A549 (cell line): ENCODE measurements around the gene U2AF1L4. TPM values are rescaled to one million over a fixed set of nuclear protein-coding genes. Genes with fewer than 3 reads are reported as not detected.

Experiments
- ATAC-seq, 2 experiments: fragments of 200-7000 bp in 1 of 2; fragments of >200 bp in 1 of 2; cut with Nextera tagmentation in 1 of 2; cut with Tn5 transposase in 1 of 2; 3 replicates each; pipeline versions ENCODE4 v1.8.0 to v1.9.1; 2018 to 2020; ENCODE audit warnings: mild to moderate bottlenecking in 1 of 2, moderate library complexity in 1 of 2
- CTCF ChIA-PET: fragments of 300-600 bp; sonication (Branson Sonifier 250); formaldehyde crosslinking; extraction: SDS; loops from one replicate; lab custom pipeline; 2021; ENCODE audit warnings: antibody characterized with exemption, inconsistent platforms; lab: Yijun Ruan, JAX
- POLR2A ChIA-PET: fragments of 350-600 bp; formaldehyde crosslinking; extraction: SDS; loops from one replicate; lab custom pipeline; 2021; ENCODE audit warnings: antibody characterized with exemption, inconsistent platforms; lab: Yijun Ruan, JAX
- DNase-seq, 2 experiments: peaks; one replicate each; pipeline versions ENCODE4 v3.0.0 to v3.0.0-alpha.2; 2011 to 2016; ENCODE audit warnings: low read depth in 1 of 2, low spot score in 1 of 2
- FAIRE-seq: peaks from 2 replicates; lab custom pipeline; 2011; peaks lifted over from hg19 to GRCh38; lab: Jason Lieb, UNC
- H3K27ac ChIP-seq, 2 experiments: fragments of >200 bp; sonication (Bioruptor Twin); formaldehyde crosslinking; 3 replicates each; pipeline ENCODE4 v1.5.1; 2016 to 2017
- H3K4me1 ChIP-seq: fragments of >200 bp; sonication (Bioruptor Twin); formaldehyde crosslinking; 3 replicates; pipeline ENCODE4 v1.6.1; 2016
- H3K4me2 ChIP-seq: fragments of >200 bp; sonication (Bioruptor Twin); formaldehyde crosslinking; 3 replicates; pipeline ENCODE4 v1.6.1; 2016
- H3K4me3 ChIP-seq: fragments of >200 bp; sonication (Bioruptor Twin); formaldehyde crosslinking; 3 replicates; pipeline ENCODE4 v1.5.1; 2016
- H3K9me3 ChIP-seq: fragments of >200 bp; sonication (Bioruptor Twin); formaldehyde crosslinking; 3 replicates; pipeline ENCODE4 v1.6.1; 2016
- CBX2 ChIP-seq: fragments of 200-600 bp; sonication (generic); IDR thresholded peaks from 2 replicates; pipeline ENCODE4 v1.6.1; 2016; ENCODE audit warnings: low read depth, mild to moderate bottlenecking, borderline replicate concordance
- CBX8 ChIP-seq: fragments of 200-600 bp; sonication (generic); IDR thresholded peaks from 2 replicates; pipeline ENCODE4 v1.6.1; 2016
- CEBPB ChIP-seq, 2 experiments: fragments of >200 bp in 1 of 2; sonication (Bioruptor Twin) in 1 of 2; formaldehyde crosslinking in 1 of 2; IDR thresholded peaks; 2 replicates each; pipeline ENCODE4 v1.6.1; 2012 to 2016
- CHD4 ChIP-seq: fragments of 200-600 bp; sonication (generic); IDR thresholded peaks from 2 replicates; pipeline ENCODE4 v1.6.1; 2016; ENCODE audit warnings: antibody characterized with exemption, mild to moderate bottlenecking, borderline replicate concordance
- EHF ChIP-seq: fragments of 250-450 bp; sonication (Bioruptor Pico); IDR thresholded peaks from 2 replicates; pipeline ENCODE4 v1.5.0; 2020; ENCODE audit warnings: mild to moderate bottlenecking
- FOSB ChIP-seq: fragments of 250-450 bp; sonication (Bioruptor Pico); IDR thresholded peaks from 2 replicates; pipeline ENCODE4 v1.5.0; 2020; ENCODE audit warnings: mild to moderate bottlenecking, moderate library complexity
- HEYL ChIP-seq: fragments of 250-450 bp; sonication (Bioruptor Pico); IDR thresholded peaks from 2 replicates; pipeline ENCODE4 v1.8.0; 2021; ENCODE audit warnings: mild to moderate bottlenecking, moderate library complexity
- HOXA7 ChIP-seq: fragments of 250-450 bp; sonication (Bioruptor Pico); IDR thresholded peaks from 2 replicates; pipeline ENCODE4 v1.5.0; 2020; ENCODE audit warnings: mild to moderate bottlenecking, moderate library complexity
- JUN ChIP-seq, 2 experiments: fragments of >200 bp; sonication (Bioruptor Twin); formaldehyde crosslinking; IDR thresholded peaks; 2 replicates in 1 of 2; 3 replicates in 1 of 2; pipeline ENCODE4 v1.6.1; 2016 to 2017
- JUNB ChIP-seq: fragments of >200 bp; sonication (Bioruptor Twin); formaldehyde crosslinking; IDR thresholded peaks from 2 replicates; pipeline ENCODE4 v1.6.1; 2016
- MAZ ChIP-seq: fragments of 150-350 bp; IDR thresholded peaks from 2 replicates; pipeline ENCODE4 v1.6.1; 2014; ENCODE audit warnings: antibody characterized with exemption, low read depth, low read length, borderline replicate concordance
- NPAS2 ChIP-seq: fragments of 250-450 bp; sonication (Bioruptor Pico); IDR thresholded peaks from 2 replicates; pipeline ENCODE4 v1.8.0; 2022; ENCODE audit warnings: mild to moderate bottlenecking, moderate library complexity, borderline replicate concordance
- PHF8 ChIP-seq: fragments of 200-600 bp; sonication (generic); IDR thresholded peaks from 2 replicates; pipeline ENCODE4 v1.6.1; 2016; ENCODE audit warnings: low read depth, mild to moderate bottlenecking, antibody characterized with exemption, moderate library complexity, borderline replicate concordance
- POLR2A ChIP-seq: IDR thresholded peaks from 2 replicates; pipeline ENCODE4 v1.6.1; 2012; ENCODE audit warnings: mild to moderate bottlenecking, low read length
- RARB ChIP-seq: fragments of 250-450 bp; sonication (Bioruptor Pico); IDR thresholded peaks from 2 replicates; pipeline ENCODE4 v1.8.0; 2021; ENCODE audit warnings: mild to moderate bottlenecking, moderate library complexity
- RFX5 ChIP-seq: fragments of 450-650 bp; IDR thresholded peaks from 2 replicates; pipeline ENCODE4 v1.7.1; 2014; ENCODE audit warnings: antibody characterized with exemption, mild to moderate bottlenecking, moderate library complexity
- RNF2 ChIP-seq: fragments of 200-600 bp; sonication (generic); IDR thresholded peaks from 2 replicates; pipeline ENCODE4 v1.6.1; 2016; ENCODE audit warnings: low read depth, mild to moderate bottlenecking, antibody characterized with exemption, moderate library complexity, borderline replicate concordance
- SREBF2 ChIP-seq: fragments of 450-650 bp; IDR thresholded peaks from 2 replicates; pipeline ENCODE4 v1.6.1; 2014; ENCODE audit warnings: mild to moderate bottlenecking, moderate library complexity
- TFCP2L1 ChIP-seq: fragments of 250-450 bp; sonication (Bioruptor Pico); IDR thresholded peaks from 2 replicates; pipeline ENCODE4 v1.5.0; 2021; ENCODE audit warnings: mild to moderate bottlenecking
- ZC3H11A ChIP-seq: fragments of 450-650 bp; IDR thresholded peaks from 2 replicates; pipeline ENCODE4 v1.6.1; 2014; ENCODE audit warnings: antibody characterized with exemption, mild to moderate bottlenecking
- ZFP36 ChIP-seq: fragments of 450-650 bp; IDR thresholded peaks from 2 replicates; pipeline ENCODE4 v1.6.1; 2014; ENCODE audit warnings: borderline replicate concordance; ENCODE audit not compliant: partially characterized antibody
- ZSCAN20 ChIP-seq: fragments of 250-450 bp; sonication (Bioruptor Pico); IDR thresholded peaks from 2 replicates; pipeline ENCODE4 v1.8.0; 2022; ENCODE audit warnings: mild to moderate bottlenecking, moderate library complexity
- WGBS: methylation state at CpG from one replicate; pipeline ENCODE4 v1.1.6; 2017; ENCODE audit errors: missing lambda C conversion rate; 5-methylcytosine and 5-hydroxymethylcytosine counted together
- polyA plus RNA-seq, 4 experiments: library from polyadenylated mRNA; depleted of rRNA in 3 of 4; stranded (reverse); fragments of >200 nt; fragmentation: RNase III in 1 of 4; extraction: RNeasy Plus Mini Kit Qiagen cat#74134 plus additional on column Dnase treatment in 1 of 4; gene quantifications; 2 replicates in 3 of 4; 3 replicates in 1 of 4; pipeline ENCODE4 v1.2.3, GENCODE V29; 2011 to 2017
- TF ChIP-seq, protein P1 (sequence below): fragments of 150-350 bp; IDR thresholded peaks from 2 replicates; pipeline ENCODE4 v1.6.1; 2014; ENCODE audit warnings: low read depth, mild to moderate bottlenecking, low read length
- TF ChIP-seq, protein P2 (sequence below): fragments of 200-600 bp; sonication (generic); IDR thresholded peaks from 2 replicates; pipeline ENCODE4 v1.6.1; 2016; ENCODE audit warnings: antibody characterized with exemption, mild to moderate bottlenecking, moderate library complexity
- TF ChIP-seq, protein P3 (sequence below): fragments of >200 bp; sonication (Bioruptor Twin); formaldehyde crosslinking; IDR thresholded peaks from 3 replicates; pipeline ENCODE4 v1.5.1; 2016

Gene U2AF1L4
- polyA plus RNA-seq, 2 of the 4 experiments (the other 2 are of a cell fraction): 41.1 to 42.8 TPM

DNA sequence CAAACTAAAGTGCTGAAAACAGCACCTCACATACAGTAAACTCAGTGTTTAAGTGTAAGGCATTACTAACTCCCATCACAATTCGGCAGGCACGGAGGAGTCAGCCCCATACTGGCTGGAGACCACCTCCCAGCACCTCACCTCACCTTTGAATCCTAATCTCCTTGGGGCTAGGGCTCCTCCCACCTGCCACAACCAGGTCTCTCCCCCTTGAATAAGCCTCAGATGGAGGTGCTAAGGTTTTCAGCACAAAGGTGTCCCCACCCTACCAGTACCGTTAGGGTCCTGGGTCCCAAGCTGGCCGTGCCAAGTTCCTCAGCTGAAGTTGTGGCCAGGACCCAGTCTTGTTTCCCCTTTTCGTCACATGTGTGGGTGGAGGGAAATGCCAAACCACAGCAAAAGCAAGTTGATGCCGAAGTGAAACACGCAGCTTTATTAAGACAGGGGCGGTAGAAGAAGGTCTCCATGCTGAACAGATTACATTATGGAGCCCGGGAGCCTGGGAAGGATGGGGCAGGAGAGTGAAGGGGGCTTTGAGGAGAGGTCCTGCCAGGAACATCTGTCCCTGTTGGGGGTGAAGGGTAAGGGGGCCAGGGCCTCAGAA, 3.0 kb downstream of the U2AF1L4 start, which contains the start of gene IGFLR1:
Gene IGFLR1 (minus strand): TSS at position 332 of the 604 bp plus-strand sequence. CDS start 1,272 bp downstream, outside the sequence.
- H3K27ac ChIP-seq: peak within 1 kb of the TSS; percentile 62 to 84
- TF ChIP-seq ZFP36 (no peak), MAZ (no peak), CBX8 (no peak), RFX5 (no peak), CBX2 (no peak), RNF2 (no peak), RARB (no peak), NPAS2 (CRISPR knock-in tag) (no peak), CEBPB (IDR thresholded peaks at IDR 0.05) (no peak), JUN (IDR thresholded peaks at IDR 0.05) (no peak), EHF (CRISPR knock-in tag) (no peak), SREBF2 (no peak), CHD4 (no peak)
- TF ChIP-seq, protein P1, sequence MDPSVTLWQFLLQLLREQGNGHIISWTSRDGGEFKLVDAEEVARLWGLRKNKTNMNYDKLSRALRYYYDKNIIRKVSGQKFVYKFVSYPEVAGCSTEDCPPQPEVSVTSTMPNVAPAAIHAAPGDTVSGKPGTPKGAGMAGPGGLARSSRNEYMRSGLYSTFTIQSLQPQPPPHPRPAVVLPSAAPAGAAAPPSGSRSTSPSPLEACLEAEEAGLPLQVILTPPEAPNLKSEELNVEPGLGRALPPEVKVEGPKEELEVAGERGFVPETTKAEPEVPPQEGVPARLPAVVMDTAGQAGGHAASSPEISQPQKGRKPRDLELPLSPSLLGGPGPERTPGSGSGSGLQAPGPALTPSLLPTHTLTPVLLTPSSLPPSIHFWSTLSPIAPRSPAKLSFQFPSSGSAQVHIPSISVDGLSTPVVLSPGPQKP: no peak
- TF ChIP-seq, protein P2, sequence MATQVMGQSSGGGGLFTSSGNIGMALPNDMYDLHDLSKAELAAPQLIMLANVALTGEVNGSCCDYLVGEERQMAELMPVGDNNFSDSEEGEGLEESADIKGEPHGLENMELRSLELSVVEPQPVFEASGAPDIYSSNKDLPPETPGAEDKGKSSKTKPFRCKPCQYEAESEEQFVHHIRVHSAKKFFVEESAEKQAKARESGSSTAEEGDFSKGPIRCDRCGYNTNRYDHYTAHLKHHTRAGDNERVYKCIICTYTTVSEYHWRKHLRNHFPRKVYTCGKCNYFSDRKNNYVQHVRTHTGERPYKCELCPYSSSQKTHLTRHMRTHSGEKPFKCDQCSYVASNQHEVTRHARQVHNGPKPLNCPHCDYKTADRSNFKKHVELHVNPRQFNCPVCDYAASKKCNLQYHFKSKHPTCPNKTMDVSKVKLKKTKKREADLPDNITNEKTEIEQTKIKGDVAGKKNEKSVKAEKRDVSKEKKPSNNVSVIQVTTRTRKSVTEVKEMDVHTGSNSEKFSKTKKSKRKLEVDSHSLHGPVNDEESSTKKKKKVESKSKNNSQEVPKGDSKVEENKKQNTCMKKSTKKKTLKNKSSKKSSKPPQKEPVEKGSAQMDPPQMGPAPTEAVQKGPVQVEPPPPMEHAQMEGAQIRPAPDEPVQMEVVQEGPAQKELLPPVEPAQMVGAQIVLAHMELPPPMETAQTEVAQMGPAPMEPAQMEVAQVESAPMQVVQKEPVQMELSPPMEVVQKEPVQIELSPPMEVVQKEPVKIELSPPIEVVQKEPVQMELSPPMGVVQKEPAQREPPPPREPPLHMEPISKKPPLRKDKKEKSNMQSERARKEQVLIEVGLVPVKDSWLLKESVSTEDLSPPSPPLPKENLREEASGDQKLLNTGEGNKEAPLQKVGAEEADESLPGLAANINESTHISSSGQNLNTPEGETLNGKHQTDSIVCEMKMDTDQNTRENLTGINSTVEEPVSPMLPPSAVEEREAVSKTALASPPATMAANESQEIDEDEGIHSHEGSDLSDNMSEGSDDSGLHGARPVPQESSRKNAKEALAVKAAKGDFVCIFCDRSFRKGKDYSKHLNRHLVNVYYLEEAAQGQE: no peak
- ChIA-PET CTCF (interaction anchor here (0.6 to 1.3 kb wide), 5 partner anchors 11 to 131 kb away, joined by 3 to 4 read pairs (median 3); no protein-coding TSS in a partner anchor), POLR2A (no interaction called here)
- ATAC-seq (no peak), FAIRE-seq (no peak), DNase-seq (no peak)
- no peaks in the 10 kb centered on the region for H3K9me3 ChIP-seq
- H3K4me2 ChIP-seq: peak within 1 kb of the TSS; percentile 89
- H3K4me1 ChIP-seq: peaks cover 30% of the 10 kb centered on the region
- 94% methylated on average over 9 of the region's 9 CpGs for WGBS
- peak within 1 kb of the TSS; percentile 47; the same call in 2 of the 3 replicates for H3K4me3 ChIP-seq

DNA sequence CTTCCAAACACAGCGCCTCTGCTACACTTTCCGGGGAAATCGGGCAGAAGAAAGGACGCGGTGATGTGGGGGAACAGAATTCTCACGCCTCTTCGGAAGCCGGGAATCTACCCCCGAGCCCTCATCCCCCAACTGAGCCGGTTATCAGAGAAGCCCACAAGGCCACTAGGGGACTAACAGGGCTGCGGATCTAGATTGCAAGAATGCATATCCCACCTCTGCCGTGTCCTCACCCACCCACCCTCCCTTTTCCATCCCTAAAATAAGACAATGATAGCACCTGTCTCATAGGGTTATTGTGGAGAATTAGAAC, 4.1 kb downstream of the U2AF1L4 start:
- ChIA-PET CTCF (interaction anchor here (0.9 to 2.1 kb wide), 11 partner anchors 11 to 193 kb away, joined by 3 to 12 read pairs (median 5); no protein-coding TSS in a partner anchor), POLR2A (interaction anchor here (0.7 to 2.0 kb wide), 12 partner anchors 10 to 230 kb away, joined by 3 to 10 read pairs (median 6); partner anchors contain the start of genes COX6B1 and NFKBID)
- peak in 1 of 2 experiments; percentile 0; a peak in 2 of 6 replicates for ATAC-seq
- no peak for DNase-seq
- Histone ChIP-seq H3K9me3 (no peaks in the 10 kb centered on the region), H3K4me1 (peaks cover 21% of the 10 kb centered on the region), H3K4me3 (peak overlapping the region; percentile 47), H3K4me2 (peak overlapping the region; percentile 89), H3K27ac (peak overlapping the region; percentile 62 to 84)
- 44% methylated on average over 12 of the region's 12 CpGs for WGBS
- FAIRE-seq: no peak
- TF ChIP-seq RFX5: no peak
- TF ChIP-seq HEYL (CRISPR knock-in tag): no peak
- no peak for TF ChIP-seq HOXA7 (CRISPR knock-in tag)
- no peak for TF ChIP-seq TFCP2L1 (CRISPR knock-in tag)
- no peak for TF ChIP-seq RNF2
- TF ChIP-seq FOSB: no peak
- TF ChIP-seq ZSCAN20 (CRISPR knock-in tag): no peak
- no peak for TF ChIP-seq PHF8
- TF ChIP-seq JUNB: no peak
- TF ChIP-seq POLR2A: no peak
- TF ChIP-seq ZC3H11A: no peak
- no peak for TF ChIP-seq EHF (CRISPR knock-in tag)
- TF ChIP-seq, protein P3, sequence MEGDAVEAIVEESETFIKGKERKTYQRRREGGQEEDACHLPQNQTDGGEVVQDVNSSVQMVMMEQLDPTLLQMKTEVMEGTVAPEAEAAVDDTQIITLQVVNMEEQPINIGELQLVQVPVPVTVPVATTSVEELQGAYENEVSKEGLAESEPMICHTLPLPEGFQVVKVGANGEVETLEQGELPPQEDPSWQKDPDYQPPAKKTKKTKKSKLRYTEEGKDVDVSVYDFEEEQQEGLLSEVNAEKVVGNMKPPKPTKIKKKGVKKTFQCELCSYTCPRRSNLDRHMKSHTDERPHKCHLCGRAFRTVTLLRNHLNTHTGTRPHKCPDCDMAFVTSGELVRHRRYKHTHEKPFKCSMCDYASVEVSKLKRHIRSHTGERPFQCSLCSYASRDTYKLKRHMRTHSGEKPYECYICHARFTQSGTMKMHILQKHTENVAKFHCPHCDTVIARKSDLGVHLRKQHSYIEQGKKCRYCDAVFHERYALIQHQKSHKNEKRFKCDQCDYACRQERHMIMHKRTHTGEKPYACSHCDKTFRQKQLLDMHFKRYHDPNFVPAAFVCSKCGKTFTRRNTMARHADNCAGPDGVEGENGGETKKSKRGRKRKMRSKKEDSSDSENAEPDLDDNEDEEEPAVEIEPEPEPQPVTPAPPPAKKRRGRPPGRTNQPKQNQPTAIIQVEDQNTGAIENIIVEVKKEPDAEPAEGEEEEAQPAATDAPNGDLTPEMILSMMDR: no peak; the same call in 2 of the 3 replicates
- TF ChIP-seq, all 56 proteins: peak for 0
